Activated T-helper 1 cell treated with anti-CD3 and anti-CD28 coated beads, Interleukin-12 subunit alpha, Interleukin-12 subunit beta, Interleukin-2, Interleukin-4 antibody, amounts not matched to agents 30 ng/mL and 10 ng/mL and 1 ng/mL, durations not matched to agents 14 hours and 24 hours and 36 hours (primary cell): Measurements from ENCODE around the gene NAA16. TPM values are rescaled to one million over a fixed set of nuclear protein-coding genes. Genes with fewer than 3 reads are reported as not detected.
A peak's percentile ranks its signal among the peaks of the same experiment; 100 is the strongest.

ENCODE experiments used
- DNase-seq: peaks from one replicate; pipeline ENCODE4 v3.0.0; 2021; ENCODE audit warnings: low spot score
- H3K27ac Mint-ChIP-seq: one replicate; pipeline ENCODE4 v1.8.0; 2021; ENCODE audit warnings: mild to moderate bottlenecking, mixed read lengths
- H3K27me3 Mint-ChIP-seq: one replicate; pipeline ENCODE4 v1.8.0; 2022; ENCODE audit warnings: mild to moderate bottlenecking, moderate library complexity, mixed read lengths; ENCODE audit not compliant: insufficient read depth
- H3K36me3 Mint-ChIP-seq: one replicate; pipeline ENCODE4 v1.8.0; 2021; ENCODE audit warnings: low read depth, mixed read lengths
- H3K4me1 Mint-ChIP-seq: one replicate; pipeline ENCODE4 v1.8.0; 2021; ENCODE audit warnings: low read depth, mixed read lengths
- H3K4me3 Mint-ChIP-seq: one replicate; pipeline ENCODE4 v1.8.0; 2021; ENCODE audit warnings: mild to moderate bottlenecking, moderate library complexity, mixed read lengths
- H3K9me3 Mint-ChIP-seq: one replicate; pipeline ENCODE4 v1.8.0; 2021; ENCODE audit warnings: mixed read lengths
- intact Hi-C: fragments of 100-400 bp; cut with micrococcal nuclease; formaldehyde crosslinking; loops from one replicate; pipeline ENCODE4 v1.15.1; 2024
- total RNA-seq: library from RNA; stranded (reverse); gene quantifications from 2 replicates; pipeline ENCODE4 v1.2.3, GENCODE V29; 2022

Gene NAA16
- total RNA-seq, 1 donor from 2014 or later, result 33.4 TPM

DNA sequence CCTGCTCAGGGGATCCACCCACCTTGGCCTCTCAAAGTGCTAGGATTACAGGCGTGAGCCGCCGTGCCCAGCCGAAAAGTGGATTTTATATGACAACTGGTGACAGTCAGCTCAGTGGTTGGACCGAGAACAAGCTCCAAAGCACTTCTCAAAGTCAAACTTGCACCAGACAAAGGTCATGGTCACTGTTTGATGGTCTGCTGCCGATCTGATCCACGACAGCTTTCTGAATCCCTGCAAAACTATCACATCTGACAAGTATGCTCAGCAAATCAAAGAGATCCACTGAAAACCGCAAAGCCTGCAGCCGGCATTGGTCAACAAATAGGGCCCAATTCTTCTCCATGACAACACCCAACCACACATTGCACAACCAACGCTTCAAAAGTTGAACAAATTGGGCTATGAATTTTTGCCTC, 21.6 kb upstream of the NAA16 start:
- DNase-seq, result no peak
- peaks cover 10% of the 10 kb centered on the region for H3K4me1 Mint-ChIP-seq
- intact Hi-C loops, result no loop called here
- peaks cover 24% of the 10 kb centered on the region for H3K9me3 Mint-ChIP-seq
- H3K36me3 Mint-ChIP-seq, result peaks cover 2% of the 10 kb centered on the region
- H3K27ac Mint-ChIP-seq, result no peak overlapping the region
- no peak overlapping the region for H3K4me3 Mint-ChIP-seq
- H3K27me3 Mint-ChIP-seq, result no peaks in the 10 kb centered on the region

DNA sequence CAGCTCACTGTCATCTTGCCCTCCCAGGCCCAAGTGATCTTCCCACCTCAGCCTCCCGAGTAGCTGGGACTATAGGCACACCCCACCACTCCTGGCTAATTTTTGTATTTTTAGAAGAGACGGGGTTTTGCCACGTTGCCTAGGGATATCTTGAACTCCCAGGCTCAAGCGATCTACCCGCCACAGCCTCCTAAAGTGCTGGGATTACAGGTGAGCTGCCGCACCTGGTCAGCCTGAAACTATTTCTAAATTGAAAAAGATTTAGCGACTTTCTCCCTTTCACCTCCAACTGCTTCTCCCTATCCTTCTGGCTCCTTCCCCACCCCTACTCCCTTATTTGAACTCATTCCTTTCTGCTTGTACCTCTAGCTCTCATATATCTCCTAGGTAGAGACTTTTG, 19.8 kb upstream of the NAA16 start:
- Mint-ChIP-seq H3K36me3 (peaks cover 2% of the 10 kb centered on the region), H3K27ac (no peak overlapping the region), H3K27me3 (no peaks in the 10 kb centered on the region), H3K4me1 (peaks cover 9% of the 10 kb centered on the region), H3K9me3 (peaks cover 21% of the 10 kb centered on the region), H3K4me3 (no peak overlapping the region)
- intact Hi-C loops, result no loop called here
- no peak for DNase-seq

DNA sequence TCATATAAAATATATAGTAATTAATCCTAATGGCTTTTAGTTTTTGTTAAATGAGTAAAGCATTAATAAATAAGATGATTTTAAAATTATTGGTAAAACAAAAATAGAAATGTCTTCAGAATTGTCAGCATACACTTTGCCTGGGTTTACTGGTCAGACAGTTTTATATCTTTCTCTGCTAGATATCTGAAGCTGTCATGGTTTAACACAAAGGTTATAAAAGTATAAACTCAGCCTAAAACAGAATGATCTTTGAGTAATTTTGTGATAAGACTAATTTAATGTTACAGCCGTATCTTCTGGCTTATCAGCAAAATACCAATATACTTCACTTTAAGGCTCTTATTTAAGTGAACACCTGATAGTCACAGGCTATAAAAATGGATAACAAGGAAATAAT, 17.8 kb upstream of the NAA16 start:
- Mint-ChIP-seq H3K27ac (no peak overlapping the region), H3K27me3 (peaks cover 2% of the 10 kb centered on the region), H3K9me3 (peaks cover 21% of the 10 kb centered on the region), H3K4me3 (no peak overlapping the region), H3K36me3 (peaks cover 2% of the 10 kb centered on the region), H3K4me1 (no peaks in the 10 kb centered on the region)
- DNase-seq, result no peak
- intact Hi-C loops, result no loop called here

DNA sequence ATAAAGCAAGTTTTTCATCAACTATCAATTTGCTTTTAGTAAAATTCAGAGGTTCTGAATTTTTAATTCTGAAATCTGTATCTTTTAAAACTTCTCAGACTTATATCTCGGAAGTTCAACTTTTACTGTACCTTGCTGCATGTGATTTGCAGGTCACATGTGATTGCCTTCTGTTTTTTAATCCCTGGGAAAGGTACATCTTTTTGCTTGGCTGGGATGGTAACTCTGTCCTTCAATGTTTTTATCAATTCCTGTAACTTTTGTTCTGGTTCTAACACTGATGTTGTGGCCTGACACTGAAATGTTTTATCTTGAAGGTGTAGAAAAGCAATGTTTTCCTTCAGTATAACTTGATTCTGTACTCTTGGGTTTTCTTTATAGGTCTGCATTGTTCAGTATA, 16.2 kb upstream of the NAA16 start:
- Mint-ChIP-seq H3K36me3 (peaks cover 2% of the 10 kb centered on the region), H3K4me3 (no peak overlapping the region), H3K9me3 (peaks cover 17% of the 10 kb centered on the region), H3K27ac (no peak overlapping the region), H3K27me3 (peaks cover 8% of the 10 kb centered on the region), H3K4me1 (peaks cover 5% of the 10 kb centered on the region)
- no peak for DNase-seq
- intact Hi-C loops, result no loop called here

DNA sequence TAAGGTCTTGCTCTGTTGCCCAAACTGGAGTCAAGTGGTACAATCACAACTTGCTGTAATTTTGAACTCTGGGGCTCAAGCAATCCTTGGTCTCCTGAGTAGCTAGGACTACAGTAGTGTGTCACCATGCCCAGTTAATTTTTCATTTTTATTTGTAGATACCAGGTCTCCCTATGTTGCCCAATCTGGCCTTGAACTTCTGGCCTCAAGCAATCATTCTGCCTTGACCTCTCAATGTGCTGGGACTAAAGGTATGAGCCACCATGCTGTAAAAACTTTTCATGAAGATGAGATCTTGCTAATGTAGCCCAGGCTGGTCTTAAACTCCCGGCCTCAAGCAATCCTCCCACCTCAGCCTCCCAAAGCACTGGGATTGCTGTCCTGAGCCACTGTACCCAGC, 15.1 kb upstream of the NAA16 start:
- H3K4me3 Mint-ChIP-seq, result no peak overlapping the region
- H3K27me3 Mint-ChIP-seq, result peaks cover 8% of the 10 kb centered on the region
- H3K4me1 Mint-ChIP-seq, result peaks cover 6% of the 10 kb centered on the region
- intact Hi-C loops, result no loop called here
- H3K27ac Mint-ChIP-seq, result no peak overlapping the region
- no peak for DNase-seq
- H3K9me3 Mint-ChIP-seq, result peaks cover 17% of the 10 kb centered on the region
- H3K36me3 Mint-ChIP-seq, result peaks cover 2% of the 10 kb centered on the region

DNA sequence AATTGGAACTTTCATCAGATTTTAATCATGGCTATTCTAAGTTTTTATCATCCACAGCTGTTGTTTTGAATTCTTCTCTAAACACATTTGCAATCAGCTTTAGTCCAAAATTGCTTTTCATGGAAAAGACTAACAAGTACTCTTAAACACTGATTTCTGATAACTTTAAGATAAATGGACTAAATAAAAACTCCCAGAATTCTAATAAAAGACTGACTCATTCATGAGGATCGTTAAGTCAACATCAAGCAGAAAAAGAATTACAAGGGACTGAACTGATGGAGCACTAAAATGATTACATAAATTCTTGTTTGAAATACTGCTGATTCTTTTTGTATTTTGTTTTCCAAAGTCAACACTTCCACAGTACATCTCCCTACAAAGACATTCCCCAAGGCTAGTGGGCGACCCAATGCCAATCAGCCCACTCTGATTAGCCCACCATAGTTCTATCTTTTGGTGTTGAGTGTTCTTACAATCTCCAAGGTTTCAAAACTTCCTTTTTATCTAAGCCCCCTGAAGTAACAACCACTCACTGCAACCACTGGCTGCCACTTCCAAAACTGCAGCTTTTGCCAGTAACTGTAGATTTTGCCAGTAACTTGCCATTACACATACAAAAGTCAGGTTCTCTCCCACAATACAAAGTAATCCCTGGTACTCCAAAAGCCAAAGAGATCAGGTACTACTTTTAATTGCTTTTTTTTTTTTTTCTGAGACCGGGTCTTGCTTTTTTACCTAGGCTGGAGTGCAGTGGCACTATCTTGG, 14.0 kb upstream of the NAA16 start:
- H3K36me3 Mint-ChIP-seq, result no peaks in the 10 kb centered on the region
- no peak overlapping the region for H3K4me3 Mint-ChIP-seq
- H3K27me3 Mint-ChIP-seq, result peaks cover 8% of the 10 kb centered on the region
- peaks cover 6% of the 10 kb centered on the region for H3K4me1 Mint-ChIP-seq
- DNase-seq, result no peak
- H3K9me3 Mint-ChIP-seq, result peaks cover 10% of the 10 kb centered on the region
- intact Hi-C loops, result no loop called here
- no peak overlapping the region for H3K27ac Mint-ChIP-seq

DNA sequence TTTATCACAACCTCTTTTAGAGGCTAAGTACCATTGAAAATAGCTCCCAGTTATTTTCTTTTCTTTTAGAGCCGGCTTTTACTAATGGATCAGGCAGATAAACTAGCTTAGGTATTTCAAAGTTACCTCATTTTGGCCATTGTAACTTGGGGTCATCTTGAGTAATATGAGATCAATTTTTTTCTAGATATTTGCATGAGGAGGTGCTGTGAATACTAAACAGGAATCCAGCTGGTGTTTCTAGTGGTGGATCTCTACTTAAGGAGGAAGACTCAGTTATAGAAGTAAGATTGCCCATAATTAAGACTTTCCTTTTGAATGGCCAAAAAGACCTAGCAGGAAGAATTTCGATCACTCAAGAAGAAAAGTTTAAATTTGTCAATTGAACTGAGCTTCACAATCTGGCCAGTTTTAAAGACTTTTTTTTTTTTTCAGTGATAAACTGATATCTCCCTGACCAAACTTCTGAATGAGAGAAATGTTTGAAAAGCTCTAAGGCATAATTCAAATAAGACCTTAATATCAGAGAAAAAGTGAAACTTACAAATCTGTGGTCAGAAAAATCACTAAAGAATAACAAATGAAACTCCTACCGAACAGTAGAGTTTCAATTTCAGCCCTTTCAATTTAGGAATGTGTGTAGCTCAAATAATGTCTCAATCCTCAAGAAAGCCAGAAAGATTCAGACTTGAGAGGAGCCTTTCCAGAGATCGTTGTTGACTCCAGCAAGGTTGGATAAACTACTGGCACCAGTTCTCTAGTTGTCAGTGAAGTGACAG, 11.6 kb upstream of the NAA16 start:
- peaks cover 6% of the 10 kb centered on the region for H3K4me1 Mint-ChIP-seq
- H3K27ac Mint-ChIP-seq, result no peak overlapping the region
- no peak overlapping the region for H3K4me3 Mint-ChIP-seq
- intact Hi-C loops, result no loop called here
- peaks cover 8% of the 10 kb centered on the region for H3K27me3 Mint-ChIP-seq
- peaks cover 6% of the 10 kb centered on the region for H3K9me3 Mint-ChIP-seq
- H3K36me3 Mint-ChIP-seq, result no peaks in the 10 kb centered on the region
- DNase-seq, result no peak

DNA sequence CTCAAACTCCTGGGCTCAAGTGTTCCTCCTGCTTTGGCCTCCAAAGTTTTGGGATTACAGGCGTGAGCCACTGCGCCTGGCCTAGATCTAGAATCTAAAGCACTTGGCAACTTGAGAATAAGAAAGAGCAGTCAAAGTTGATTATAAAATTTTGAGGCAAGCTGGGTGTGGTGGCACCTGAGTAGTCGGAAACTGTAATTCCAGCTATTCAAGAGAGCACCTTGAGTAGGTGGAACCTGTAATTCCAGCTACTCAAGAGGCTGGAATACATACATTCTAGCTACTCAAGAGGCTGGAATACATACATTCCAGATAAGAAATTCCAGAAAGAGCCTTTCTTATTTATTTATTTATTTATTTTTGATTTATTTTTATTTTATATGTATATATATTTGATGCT, 8.3 kb upstream of the NAA16 start:
- Mint-ChIP-seq H3K9me3 (no peaks in the 10 kb centered on the region), H3K36me3 (no peaks in the 10 kb centered on the region), H3K27ac (no peak overlapping the region), H3K27me3 (peaks cover 8% of the 10 kb centered on the region), H3K4me1 (peaks cover 6% of the 10 kb centered on the region), H3K4me3 (no peak overlapping the region)
- intact Hi-C loops, result no loop called here
- DNase-seq, result no peak

DNA sequence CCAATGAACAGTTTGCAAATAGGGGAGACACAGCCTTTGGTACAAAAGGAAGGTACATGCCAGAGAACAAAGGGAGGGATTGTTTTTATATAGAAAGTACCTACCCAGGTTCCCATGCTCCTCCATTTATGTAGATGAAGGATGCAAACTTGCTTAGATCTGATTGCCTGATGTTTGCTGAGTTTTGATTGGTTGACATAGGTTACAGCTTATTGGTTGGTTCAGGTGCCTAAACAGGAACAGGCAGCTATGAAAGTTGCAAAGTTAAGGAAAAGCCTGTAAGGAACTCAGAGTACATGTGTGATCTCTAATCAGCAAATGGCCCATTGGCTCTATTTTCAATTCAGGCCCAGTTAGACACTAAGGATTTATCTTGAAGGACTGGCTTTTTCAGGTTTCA, 6.5 kb upstream of the NAA16 start:
- Mint-ChIP-seq H3K4me1 (peaks cover 5% of the 10 kb centered on the region), H3K27ac (no peak overlapping the region), H3K9me3 (no peaks in the 10 kb centered on the region), H3K36me3 (no peaks in the 10 kb centered on the region), H3K27me3 (peaks cover 4% of the 10 kb centered on the region), H3K4me3 (no peak overlapping the region)
- no peak for DNase-seq
- intact Hi-C loops, result no loop called here

DNA sequence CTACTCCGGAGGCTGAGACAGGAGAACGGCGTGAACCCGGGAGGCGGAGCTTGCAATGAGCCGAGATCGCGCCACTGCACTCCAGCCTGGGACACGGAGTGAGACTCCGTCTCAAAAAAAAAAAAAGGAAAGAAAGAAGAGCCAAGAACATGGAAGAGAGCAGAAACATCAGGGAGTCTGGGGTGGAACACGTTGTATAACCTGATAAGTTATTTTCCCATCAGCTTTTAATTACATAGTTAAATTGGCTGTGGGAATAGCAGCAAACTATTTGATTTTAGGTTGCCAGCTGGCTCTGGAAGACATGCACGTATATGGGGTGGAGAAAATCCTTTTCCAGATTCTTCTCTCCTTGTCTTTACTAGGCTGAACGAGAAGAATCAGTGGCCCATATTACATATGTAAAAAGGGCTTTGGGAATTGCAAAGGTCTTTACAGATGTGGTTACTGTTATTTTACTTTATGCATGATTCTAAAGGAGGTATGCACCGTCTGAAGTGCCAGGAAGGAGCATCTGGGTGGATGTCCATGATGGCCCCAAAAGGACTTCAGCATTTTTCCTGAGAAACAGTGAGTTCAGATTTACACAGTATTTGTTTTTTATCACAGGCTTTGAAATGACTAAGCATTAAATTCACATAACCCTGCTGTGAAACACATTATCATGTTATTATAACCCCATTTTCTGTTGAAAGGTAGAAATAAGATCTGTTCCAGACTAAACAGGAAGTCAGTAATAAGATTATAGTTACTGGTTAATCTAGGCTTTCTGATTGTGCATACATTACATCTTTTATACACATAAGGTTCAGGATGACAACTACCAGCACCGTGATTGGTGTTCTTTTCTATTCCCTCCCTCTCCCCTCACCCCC, 4.6 kb upstream of the NAA16 start:
- DNase-seq, result no peak
- intact Hi-C loops, result no loop called here
- no peak overlapping the region for H3K4me3 Mint-ChIP-seq
- no peak overlapping the region for H3K27ac Mint-ChIP-seq
- H3K9me3 Mint-ChIP-seq, result no peaks in the 10 kb centered on the region
- H3K36me3 Mint-ChIP-seq, result no peaks in the 10 kb centered on the region
- H3K27me3 Mint-ChIP-seq, result peaks cover 2% of the 10 kb centered on the region
- peaks cover 13% of the 10 kb centered on the region for H3K4me1 Mint-ChIP-seq

DNA sequence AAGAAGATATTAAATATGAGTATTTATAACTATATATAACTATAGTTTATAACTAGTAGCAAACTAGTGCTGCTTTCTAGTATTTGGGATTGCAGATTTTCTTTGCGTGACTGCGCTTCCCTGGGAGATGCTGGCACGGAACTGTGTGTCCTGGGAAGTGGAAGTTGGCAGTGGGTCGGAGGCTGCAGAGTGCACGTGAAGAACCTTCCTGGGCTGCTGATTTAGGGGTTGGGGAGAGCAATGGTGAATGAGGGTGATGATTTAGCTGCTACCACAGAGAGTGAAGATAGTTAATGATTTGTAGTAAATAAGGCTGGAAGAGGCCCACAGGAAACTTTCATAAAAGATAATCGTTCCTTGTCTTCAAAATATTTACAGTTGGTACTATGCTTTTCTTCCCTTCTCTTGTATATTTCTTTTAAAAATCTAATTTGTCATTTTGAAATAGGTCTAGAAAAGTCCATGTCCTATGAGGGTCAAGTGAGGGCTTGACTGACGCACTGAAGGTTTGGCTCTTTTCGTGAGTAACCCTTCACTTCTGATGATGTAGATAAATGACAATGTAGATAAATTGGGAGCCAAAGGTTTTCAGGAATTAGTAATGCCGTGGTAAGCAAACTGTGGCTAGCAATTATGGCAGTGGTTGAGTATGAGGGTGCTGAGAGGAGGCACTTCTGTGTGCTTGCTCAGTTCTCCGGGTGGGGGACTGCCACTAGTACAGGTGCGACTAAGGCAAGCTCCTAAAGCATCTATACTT, 3.0 kb upstream of the NAA16 start:
- DNase-seq, result no peak
- no peak overlapping the region for H3K27ac Mint-ChIP-seq
- H3K4me3 Mint-ChIP-seq, result no peak overlapping the region
- intact Hi-C loops, result no loop called here
- peaks cover 2% of the 10 kb centered on the region for H3K27me3 Mint-ChIP-seq
- H3K36me3 Mint-ChIP-seq, result no peaks in the 10 kb centered on the region
- peaks cover 13% of the 10 kb centered on the region for H3K4me1 Mint-ChIP-seq
- no peaks in the 10 kb centered on the region for H3K9me3 Mint-ChIP-seq

DNA sequence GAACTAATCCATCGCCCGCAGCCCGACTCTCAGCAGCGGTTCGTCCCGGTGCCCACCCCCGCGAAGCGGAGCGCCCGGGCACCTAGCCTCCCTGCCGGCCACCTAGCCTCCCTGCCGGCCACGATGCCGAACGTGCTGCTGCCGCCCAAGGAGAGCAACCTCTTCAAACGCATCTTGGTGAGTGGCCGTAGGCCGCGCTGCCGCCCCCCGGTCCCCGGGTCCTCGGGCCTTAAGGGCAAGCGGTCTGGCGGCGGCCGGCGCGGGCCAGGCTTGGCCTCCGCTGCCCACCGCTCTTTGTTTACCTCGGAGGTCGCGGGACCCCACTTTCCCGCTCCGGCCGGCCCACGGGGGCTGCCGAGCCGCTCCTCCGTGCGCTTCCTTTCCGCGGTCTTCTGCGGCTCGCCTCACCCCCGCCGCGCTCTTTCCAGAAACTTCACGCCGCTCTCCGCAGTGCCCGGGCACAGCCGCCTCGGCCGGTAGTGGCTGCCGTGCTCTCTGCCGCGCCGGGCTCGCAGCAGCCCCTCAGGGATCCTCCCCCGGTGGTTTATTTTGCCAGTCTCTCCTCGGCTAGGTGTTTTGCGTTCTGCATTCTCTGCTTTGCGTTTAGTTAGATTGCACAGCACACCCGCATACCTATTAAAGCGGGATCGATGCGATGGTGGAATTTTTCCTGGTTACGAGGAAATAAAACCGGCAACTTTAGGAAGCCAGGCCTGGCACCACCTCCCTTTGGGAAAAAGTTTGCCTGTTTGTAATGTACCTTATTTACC, 524 bp downstream of the NAA16 start:
- Mint-ChIP-seq H3K4me3 (peak overlapping the region; percentile 94), H3K27me3 (peaks cover 2% of the 10 kb centered on the region), H3K27ac (peak overlapping the region; percentile 83), H3K4me1 (peaks cover 38% of the 10 kb centered on the region), H3K9me3 (no peaks in the 10 kb centered on the region), H3K36me3 (peaks cover 5% of the 10 kb centered on the region)
- peak; percentile 46 for DNase-seq
- intact Hi-C loops, result loop anchor here (1.0 to 10.0 kb wide), 9 partner anchors 17 to 733 kb away; partner anchors contain the start of genes DGKH, KBTBD6, KBTBD7 and MTRF1
